Measurements from ENCODE around the gene RERE.
"Not testable (repeated sequence)": the region's sequence is repeated elsewhere in the genome, so short reads cannot be mapped to it uniquely, and the experiment has no call there.

Gene RERE

DNA sequence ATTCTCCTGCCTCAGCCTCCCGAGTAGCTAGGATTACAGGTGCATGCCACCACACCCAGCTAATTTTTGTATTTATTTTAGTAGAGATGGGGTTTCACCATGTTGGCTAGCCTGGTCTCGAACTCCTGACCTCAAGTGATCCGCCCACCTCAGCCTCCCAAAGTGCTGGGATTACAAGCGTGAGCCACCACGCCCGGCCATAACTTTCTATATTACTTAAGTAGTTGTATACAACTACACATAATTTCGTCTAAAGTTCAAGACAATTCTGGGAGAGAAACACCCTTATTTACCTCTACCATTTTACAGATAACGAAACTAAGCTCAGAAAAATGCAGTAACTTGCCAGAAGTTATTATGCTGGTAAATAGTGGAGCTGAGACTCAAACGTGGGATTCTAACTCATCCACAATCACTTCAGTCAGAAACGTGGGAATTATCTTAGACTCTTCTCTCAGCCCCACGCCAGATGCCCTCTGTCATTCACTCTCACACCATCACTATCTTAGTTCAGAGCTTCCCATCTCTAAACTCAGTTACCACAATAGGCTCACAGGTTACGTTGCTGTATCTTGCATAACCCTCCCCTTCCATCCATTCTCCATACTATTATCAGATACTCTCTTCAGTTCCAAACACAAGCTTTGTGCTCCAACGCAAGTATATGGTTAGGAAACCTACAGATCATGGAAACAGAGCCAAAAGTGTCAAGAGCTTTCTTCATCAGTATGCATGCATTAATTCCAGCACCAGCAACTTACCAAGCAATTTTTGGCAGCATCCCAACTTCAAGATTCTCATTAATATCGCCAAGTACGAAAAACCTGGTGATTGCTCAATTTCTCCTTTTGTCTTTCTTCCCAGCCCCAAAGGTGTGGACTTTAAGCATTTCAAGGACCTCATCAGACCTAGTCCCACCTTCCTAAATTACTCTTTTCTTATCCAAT is 69.3 kb downstream of the RERE start:
- no peak for DNase-seq

GRCh38 chr1:8746554-8746953 is 70.9 kb downstream of the RERE start:
- DNase-seq, result no peak

DNA sequence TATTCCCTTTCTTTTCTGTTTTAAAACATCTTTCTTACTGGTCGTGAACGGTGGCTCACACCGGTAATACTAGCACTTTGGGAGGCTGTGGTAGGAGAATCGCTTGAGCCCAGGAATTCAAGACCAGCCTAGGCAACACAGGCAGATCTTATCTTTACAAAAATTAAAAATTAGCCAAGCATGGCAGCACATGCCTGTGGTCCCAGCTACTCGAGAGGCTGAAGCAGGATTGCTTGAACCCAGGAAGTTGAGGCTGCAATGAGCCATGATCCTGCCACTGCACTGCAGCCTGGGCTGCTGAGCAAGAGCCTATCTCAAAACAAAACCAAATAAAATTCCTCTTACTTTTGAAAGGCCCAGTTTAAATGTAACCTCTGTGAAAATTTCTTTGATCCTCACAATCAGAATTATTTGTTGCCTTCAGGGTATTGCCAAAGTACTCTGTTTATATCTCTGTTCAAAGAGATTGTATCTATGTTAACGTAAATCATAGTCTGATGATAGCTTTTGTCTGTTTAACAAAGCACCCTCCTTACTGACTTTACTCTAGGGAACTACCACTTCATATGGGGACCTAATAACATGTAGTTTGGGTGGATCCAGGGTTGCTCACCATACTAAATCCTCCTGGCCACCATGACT is 71.6 kb downstream of the RERE start:
- DNase-seq, result no peak

DNA sequence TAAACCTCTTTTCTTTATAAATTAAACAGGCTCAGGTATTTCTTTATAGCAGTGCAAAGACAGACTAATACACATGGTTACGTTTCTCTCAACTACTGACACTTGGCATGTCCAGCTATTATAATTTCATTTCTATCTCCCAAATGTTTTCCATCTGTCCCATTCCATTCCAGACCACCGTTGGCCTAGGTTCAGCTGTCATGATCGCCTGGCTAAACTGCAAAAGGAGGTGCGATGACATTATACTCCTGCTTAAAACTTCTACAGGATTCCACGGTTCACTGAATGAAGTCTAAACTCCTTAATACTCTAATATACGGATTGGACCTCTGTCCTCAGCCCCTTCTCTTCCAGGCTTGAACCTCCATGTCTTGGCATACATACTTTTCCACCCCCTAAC is 72.1 kb downstream of the RERE start:
- DNase-seq, result no peak

GRCh38 chr1:8742022-8742924 is 75.2 kb downstream of the RERE start:
- DNase-seq, result no peak

DNA sequence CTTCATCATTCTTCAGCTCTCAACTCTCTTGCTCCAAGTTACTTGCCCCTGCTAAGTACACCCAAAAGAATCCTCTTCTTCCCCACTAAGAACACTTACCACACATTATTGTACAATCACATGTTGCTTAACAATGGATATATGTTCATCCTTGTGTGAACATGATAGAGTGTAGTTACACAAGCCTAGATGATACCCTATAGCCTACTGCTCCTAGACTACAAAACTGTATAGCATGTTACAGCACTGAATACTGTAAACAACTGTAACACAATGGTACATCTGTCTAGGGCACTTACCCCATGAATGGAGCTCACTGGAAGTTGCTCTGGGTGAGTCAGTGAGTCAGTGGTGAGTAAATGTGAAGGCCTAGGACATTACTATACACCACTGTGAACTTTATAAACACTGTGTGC is 77.4 kb downstream of the RERE start:
- DNase-seq, result no peak

DNA sequence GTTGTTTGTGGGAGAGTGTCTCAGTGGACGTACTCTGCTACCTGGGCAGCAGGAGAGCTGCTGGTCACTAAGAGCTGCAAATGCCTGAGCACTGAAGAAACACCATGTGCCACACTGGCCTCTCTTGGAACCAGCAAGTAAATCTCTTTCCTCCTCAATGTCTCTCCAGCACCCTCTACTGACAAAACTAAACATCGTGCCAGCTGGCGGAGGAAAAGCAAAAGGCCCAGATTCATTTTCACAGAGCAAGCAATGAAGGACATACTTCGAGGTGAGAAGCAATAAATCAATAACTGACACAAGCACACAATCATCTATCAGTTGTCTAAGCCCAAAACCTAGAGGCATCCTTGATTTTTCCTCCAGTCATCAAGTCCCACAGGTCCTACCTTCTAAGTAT is 78.1 kb downstream of the RERE start:
- DNase-seq, result no peak

- DNase-seq, result no peak
Observed at GRCh38 chr1:8736927-8737326, 80.5 kb downstream of the RERE start.

DNA sequence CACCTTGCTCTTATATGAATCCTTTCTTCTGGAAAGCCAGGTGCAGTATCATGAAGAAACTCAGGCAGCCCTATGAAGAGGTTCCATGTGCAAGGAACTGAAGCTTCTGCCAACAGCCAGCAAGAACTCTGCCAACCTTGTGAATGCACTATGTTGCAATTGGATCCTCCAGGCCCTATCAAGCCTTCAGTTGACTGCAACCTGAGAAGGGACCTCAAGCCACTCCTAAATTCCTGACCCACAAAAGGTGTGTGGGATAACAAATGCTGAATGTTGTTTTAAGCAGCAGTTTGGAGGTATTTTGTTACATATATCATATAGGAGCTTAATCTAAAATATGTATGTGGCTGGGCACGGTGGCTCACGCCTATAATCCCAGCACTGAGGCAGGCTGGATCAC is 84.0 kb downstream of the RERE start:
- no peak for DNase-seq

- DNase-seq, result no peak
Observed at GRCh38 chr1:8731162-8731561, 86.3 kb downstream of the RERE start.

- no peak for DNase-seq
Observed at GRCh38 chr1:8728464-8728863, 89.0 kb downstream of the RERE start.

- DNase-seq, result peak; percentile 46
Observed at GRCh38 chr1:8727809-8728213, 89.6 kb downstream of the RERE start.

DNA sequence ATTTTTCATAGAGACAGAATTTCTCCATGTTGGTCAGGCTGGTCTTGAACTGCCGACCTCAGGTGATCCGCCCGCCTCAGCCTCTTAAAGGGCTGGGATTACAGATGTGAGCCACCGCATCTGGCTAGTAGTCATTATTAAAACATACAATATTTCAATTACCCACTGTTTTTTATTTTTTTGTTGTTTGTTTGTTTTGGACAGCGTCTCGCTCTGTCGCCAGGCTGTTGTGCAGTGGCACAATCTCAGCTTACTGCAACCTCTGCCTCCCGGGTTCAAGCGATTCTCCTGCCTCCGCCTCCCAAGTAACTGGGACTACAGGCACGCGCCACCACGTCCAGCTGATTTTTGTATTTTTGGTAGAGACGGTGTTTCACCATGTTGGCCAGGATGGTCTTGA is 90.1 kb downstream of the RERE start:
- not testable (repeated sequence) for DNase-seq

- not testable (repeated sequence) for DNase-seq
Observed at GRCh38 chr1:8726801-8727186, 90.6 kb downstream of the RERE start.

DNA sequence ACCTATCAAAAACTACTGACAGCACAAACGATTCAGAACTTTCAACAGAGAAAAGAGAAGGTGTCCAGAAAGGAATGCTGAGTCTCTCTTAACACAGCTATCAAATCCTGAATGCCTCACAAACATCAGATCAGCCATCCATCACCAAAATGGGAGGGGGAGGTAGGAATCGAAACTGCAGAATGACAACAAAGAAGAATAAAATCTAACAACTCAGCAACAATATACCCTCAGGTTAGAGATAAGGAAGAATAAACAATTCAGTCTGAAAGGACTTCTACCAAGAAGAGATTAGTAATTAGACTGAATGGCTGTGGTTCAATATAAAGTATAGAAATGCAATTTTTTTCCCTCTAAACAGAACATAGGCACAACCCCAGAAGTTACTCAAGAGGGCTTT is 94.4 kb downstream of the RERE start:
- DNase-seq, result no peak

GRCh38 chr1:8722366-8722765 is 95.1 kb downstream of the RERE start:
- no peak for DNase-seq

DNA sequence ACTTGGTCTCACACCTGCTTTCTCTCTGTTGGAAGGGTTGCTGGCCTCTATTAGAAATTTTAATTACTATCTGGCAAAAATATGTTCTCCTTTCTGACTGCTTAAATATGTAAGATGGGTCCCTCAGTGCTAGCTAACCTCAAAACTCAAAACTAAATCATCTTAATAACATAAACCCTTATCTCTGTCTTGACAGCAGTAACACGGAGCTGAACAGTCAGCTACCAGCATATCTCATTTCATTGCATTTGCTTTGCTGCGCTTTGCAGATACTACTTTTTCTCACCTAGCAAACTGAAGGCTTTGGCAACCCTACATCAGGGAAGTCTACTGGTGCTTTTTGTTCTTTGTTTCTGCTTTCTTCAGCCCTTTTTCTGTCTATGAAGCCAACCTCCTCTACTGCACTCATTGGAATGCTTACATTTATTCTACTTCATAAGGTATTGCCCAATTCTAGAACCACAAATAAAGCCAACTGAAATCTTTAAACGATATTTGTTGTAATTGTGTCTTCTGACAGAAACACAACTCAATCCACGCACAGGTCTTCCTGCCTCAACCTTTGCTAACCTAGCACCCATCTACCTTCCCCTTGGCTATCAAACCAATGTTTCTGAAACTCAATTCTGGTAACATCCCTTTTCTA is 95.6 kb downstream of the RERE start:
- DNase-seq, result no peak

DNA sequence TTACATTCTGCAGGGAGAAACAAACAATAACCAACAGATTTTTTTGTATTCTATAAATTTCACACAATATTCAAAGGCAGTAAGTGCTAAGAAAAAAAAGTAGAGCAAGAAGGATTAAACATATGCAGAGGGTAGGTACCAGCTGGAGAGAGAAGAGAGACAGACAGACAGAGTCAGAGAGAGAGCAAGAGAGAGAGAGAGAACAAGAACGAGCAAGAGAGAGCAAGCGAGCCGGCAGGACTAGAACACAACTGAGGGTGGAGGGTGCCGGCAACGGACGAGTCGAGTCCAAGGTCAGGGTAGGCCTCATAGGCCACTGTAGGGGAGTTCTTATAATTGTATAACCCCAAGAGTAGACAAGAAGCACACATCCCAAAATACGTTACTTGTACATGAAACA is 97.1 kb downstream of the RERE start:
- DNase-seq, result no peak

GRCh38 chr1:8718850-8719361 is 98.5 kb downstream of the RERE start:
- no peak for DNase-seq

GRCh38 chr1:8717148-8717547 is 100.3 kb downstream of the RERE start:
- DNase-seq, result no peak

DNA sequence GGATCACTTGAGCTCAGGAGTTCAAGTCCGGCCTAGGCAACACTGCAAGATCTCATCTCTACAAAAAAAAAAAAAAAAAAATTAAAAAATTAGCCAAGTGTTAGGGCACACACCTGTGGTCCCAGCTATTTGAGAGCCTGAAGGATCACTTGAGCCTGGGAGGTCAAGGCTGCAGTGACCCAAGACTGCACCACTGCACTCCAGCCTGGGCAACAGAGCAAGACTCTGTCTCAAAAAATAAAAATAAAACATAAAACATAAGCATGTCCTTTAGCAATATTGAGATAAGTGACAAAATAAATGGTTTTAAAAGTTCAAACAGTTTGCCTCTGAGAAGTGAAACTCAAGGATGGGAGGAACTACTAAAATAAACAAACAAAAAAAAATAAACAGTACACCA is 101.2 kb downstream of the RERE start:
- DNase-seq, result no peak

GRCh38 chr1:8714173-8714572 is 103.3 kb downstream of the RERE start:
- DNase-seq, result no peak

Data from NCI-H1092 (cell line).